ENCODE measurements around the gene LAMTOR4.

LAMTOR4 gene

GRCh38 chr7:100148559-100149328 lies at the start of gene LAMTOR4:
TSS of gene LAMTOR4 (plus strand) at chr7:100148918. CDS start at chr7:100148973, 55 bp downstream.
- peak; percentile 59 for TF ChIP-seq CTCF (IDR thresholded peaks at IDR 0.05; ENCODE audit: low read depth, low read length, poor library complexity, severe bottlenecking)
- TF ChIP-seq EZH2phosphoT487 (IDR thresholded peaks at IDR 0.05; ENCODE audit: borderline replicate concordance, low read length): no peak
- Histone ChIP-seq H3K79me2 (ENCODE audit: control insufficient read depth, low read length) (peaks cover 49% of the 10 kb centered on the region), H4K20me1 (ENCODE audit: control insufficient read depth, insufficient read depth, low read depth, low read length) (no peaks in the 10 kb centered on the region), H3F3A (ENCODE audit: control insufficient read depth, insufficient read depth) (peaks cover 24% of the 10 kb centered on the region), H3K27ac (ENCODE audit: low read depth, low read length) (peak within 1 kb of the TSS; percentile 79), H3K36me3 (ENCODE audit: control insufficient read depth, low read length) (peaks cover 44% of the 10 kb centered on the region), H3K9me2 (replicated peaks; ENCODE audit: control insufficient read depth, low read length) (no peaks in the 10 kb centered on the region), H3K27me3 (ENCODE audit: control insufficient read depth, low read length) (no peaks in the 10 kb centered on the region), H3K4me2 (ENCODE audit: low read length) (peak within 1 kb of the TSS; percentile 98), H3K4me3 (ENCODE audit: low read length) (peak within 1 kb of the TSS; percentile 92), H3K9me3 (ENCODE audit: control insufficient read depth, insufficient read depth, low read length) (no peaks in the 10 kb centered on the region), H3K4me1 (ENCODE audit: control insufficient read depth, low read length) (peaks cover 48% of the 10 kb centered on the region)

- Histone ChIP-seq H3K9me3 (ENCODE audit: control insufficient read depth, insufficient read depth, low read length) (no peaks in the 10 kb centered on the region), H3F3A (ENCODE audit: control insufficient read depth, insufficient read depth) (peaks cover 54% of the 10 kb centered on the region), H3K4me1 (ENCODE audit: control insufficient read depth, low read length) (peaks cover 28% of the 10 kb centered on the region), H3K9me2 (replicated peaks; ENCODE audit: control insufficient read depth, low read length) (no peaks in the 10 kb centered on the region), H3K4me3 (ENCODE audit: low read length) (peak overlapping the region; percentile 99), H3K27me3 (ENCODE audit: control insufficient read depth, low read length) (no peaks in the 10 kb centered on the region), H3K27ac (ENCODE audit: low read depth, low read length) (peak overlapping the region; percentile 97; the same call in 1 of the 2 replicates), H3K4me2 (ENCODE audit: low read length) (peak overlapping the region; percentile 92), H4K20me1 (ENCODE audit: control insufficient read depth, insufficient read depth, low read depth, low read length) (peaks cover 29% of the 10 kb centered on the region), H3K79me2 (ENCODE audit: control insufficient read depth, low read length) (peaks cover 66% of the 10 kb centered on the region), H3K36me3 (ENCODE audit: control insufficient read depth, low read length) (peaks cover 78% of the 10 kb centered on the region)
- TF ChIP-seq CTCF (IDR thresholded peaks at IDR 0.05; ENCODE audit: low read depth, low read length, poor library complexity, severe bottlenecking): no peak
- TF ChIP-seq EZH2phosphoT487 (IDR thresholded peaks at IDR 0.05; ENCODE audit: borderline replicate concordance, low read length): no peak
Observed at GRCh38 chr7:100099452-100099851, 49.3 kb upstream of the LAMTOR4 start.

- Histone ChIP-seq H3K4me1 (ENCODE audit: control insufficient read depth, low read length) (peaks cover 28% of the 10 kb centered on the region), H4K20me1 (ENCODE audit: control insufficient read depth, insufficient read depth, low read depth, low read length) (peaks cover 29% of the 10 kb centered on the region), H3F3A (ENCODE audit: control insufficient read depth, insufficient read depth) (peaks cover 43% of the 10 kb centered on the region), H3K4me2 (ENCODE audit: low read length) (peak overlapping the region; percentile 92), H3K27ac (ENCODE audit: low read depth, low read length) (peak overlapping the region; percentile 97), H3K79me2 (ENCODE audit: control insufficient read depth, low read length) (peaks cover 61% of the 10 kb centered on the region), H3K9me2 (replicated peaks; ENCODE audit: control insufficient read depth, low read length) (no peaks in the 10 kb centered on the region), H3K27me3 (ENCODE audit: control insufficient read depth, low read length) (no peaks in the 10 kb centered on the region), H3K9me3 (ENCODE audit: control insufficient read depth, insufficient read depth, low read length) (no peaks in the 10 kb centered on the region), H3K4me3 (ENCODE audit: low read length) (peak overlapping the region; percentile 99), H3K36me3 (ENCODE audit: control insufficient read depth, low read length) (peaks cover 76% of the 10 kb centered on the region)
- TF ChIP-seq EZH2phosphoT487 (IDR thresholded peaks at IDR 0.05; ENCODE audit: borderline replicate concordance, low read length): no peak
- TF ChIP-seq CTCF (IDR thresholded peaks at IDR 0.05; ENCODE audit: low read depth, low read length, poor library complexity, severe bottlenecking): no peak
Observed at GRCh38 chr7:100100420-100101015, 48.2 kb upstream of the LAMTOR4 start.
